GM19395 (cell line): ENCODE data around the gene KDF1.

Source experiments
- ATAC-seq: cut with Tn5 transposase; IDR thresholded peaks from one replicate; pipeline ENCODE4 v1.9.1; 2021; ENCODE audit warnings: mild to moderate bottlenecking, moderate library complexity; ENCODE audit not compliant: unreplicated experiment

KDF1 gene

DNA sequence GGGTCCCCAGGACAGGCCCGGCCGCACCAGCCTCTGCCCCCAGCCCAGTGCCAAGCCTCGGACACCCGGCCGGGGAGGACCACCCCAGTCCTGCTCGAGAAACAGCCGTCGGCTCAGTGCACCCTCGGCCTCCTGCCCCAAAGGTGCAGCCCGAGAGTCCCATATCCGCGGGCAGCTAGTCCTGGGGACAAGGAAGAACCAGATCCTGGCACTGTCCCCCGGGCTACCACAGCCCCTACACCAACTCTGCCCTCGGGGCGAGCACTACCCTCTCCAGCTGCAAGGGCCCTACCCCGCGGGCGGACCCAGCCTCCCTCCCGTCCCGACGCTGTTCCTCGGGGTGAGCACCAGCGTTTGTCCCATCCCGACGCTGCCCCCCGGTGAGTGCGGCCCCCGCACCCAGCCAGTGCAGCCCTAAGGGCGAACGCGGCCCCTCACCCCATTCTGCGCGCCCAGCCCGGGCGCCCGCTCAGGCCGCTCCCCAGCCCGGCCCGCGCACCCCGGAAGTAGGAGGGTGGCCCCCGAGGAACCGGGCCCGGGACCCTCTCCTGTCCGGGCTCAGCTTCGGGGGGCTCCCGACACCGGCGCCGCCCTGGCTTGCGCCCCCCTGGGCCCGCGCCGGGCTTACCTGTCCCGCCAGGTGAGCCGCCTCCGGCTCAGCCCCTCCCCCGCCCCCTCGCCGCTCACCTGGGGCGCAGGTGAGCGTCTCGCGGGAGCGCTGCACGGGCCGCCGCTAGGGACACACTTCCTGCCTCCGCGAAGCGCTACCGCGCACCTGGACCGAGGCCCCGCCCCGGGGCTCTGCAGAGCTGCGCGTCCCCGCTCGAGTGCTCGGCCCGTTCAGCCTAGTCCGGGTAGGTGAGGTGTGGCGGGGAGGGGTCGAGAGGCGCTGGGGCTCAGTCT lies at the start of gene KDF1:
TSS of gene KDF1 (minus strand) at position 747 of the 903 bp plus-strand sequence. CDS start 8,088 bp downstream, outside the sequence.
- no peak for ATAC-seq

DNA sequence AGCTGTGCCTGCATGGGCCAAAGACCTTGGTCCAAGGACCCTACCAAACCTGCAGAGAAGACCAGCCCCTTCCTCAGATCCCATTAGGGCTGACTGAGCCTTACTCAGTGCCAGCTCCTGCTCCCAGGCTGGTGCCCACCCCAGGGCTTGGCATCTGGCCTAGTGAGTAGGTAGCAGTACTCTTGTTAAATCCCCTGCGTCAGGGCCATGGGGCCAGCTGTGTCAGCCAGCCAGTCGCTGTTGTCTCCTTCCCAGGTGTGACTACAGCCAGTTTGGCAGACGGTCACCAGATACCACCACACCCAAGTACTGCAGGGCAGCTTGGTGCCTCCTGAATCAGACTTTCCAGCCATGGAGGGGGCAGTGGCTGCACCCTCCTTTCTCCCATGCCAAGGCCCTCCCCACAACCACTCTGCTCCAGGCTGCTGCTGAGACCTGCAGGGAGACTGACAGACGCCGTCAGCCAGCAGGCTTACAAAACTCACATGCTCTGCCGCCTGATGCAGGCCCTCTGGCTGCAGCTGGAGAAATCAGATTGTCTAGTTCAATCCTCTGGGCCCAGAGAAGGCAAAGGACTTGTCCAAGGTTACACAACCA lies 49.4 kb upstream of the KDF1 start:
- no peak for ATAC-seq

DNA sequence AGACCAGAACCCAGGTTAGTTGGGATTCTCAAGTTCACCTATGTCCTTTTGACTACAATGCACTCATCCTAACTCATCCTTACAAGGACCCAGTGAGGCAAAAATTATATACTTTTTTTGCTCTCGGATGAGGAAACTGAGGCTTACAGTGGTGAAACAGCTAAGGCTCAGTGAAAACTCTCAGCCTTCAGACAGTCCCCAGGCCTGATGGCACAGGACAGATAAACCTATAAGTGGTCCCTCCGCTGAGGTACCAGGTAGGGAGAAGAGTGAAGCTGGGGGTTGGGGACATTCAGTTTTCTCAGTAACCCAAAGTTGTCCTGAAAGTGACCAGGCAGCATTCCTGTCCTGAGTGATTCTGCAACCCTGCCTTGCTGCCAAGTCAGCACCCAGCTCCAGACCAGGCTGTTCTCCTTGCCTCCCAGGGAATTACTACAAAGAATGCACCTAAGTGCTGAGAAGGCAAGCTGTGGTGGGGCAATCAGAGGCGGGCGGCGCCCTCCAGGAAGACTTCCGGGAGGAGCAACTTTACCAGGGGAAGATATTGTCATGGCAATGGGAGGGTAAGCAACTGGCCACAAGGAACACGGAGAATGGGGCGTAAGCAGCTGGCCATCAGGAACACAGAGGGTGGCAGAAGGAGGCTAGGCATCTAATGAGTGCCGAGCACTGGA lies 47.8 kb upstream of the KDF1 start:
- no peak for ATAC-seq

DNA sequence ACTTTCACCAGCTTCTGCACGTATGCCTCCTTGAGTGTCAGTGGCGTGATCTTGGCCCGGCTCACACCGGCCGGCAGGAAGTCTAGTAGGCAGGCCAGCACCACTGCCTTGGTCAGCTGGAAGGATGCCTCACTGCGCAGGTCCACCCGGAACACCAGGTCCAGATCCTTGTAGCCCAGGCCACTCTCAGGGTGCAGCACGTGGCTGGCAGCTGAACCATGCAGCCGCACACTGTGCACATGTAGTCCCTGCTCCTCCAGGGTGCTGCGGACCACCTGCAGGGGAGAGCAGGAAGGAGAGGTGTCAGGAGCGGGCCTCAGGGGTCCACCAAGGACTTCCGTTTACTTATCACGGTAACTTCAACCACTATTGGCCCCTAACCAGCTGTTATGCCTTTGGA lies 46.4 kb upstream of the KDF1 start:
- no peak for ATAC-seq

GRCh38 chr1:27005648-27006496 lies 45.6 kb upstream of the KDF1 start:
- ATAC-seq = no peak

- ATAC-seq = no peak
Measured at GRCh38 chr1:27005166-27005530, 44.9 kb upstream of the KDF1 start.

DNA sequence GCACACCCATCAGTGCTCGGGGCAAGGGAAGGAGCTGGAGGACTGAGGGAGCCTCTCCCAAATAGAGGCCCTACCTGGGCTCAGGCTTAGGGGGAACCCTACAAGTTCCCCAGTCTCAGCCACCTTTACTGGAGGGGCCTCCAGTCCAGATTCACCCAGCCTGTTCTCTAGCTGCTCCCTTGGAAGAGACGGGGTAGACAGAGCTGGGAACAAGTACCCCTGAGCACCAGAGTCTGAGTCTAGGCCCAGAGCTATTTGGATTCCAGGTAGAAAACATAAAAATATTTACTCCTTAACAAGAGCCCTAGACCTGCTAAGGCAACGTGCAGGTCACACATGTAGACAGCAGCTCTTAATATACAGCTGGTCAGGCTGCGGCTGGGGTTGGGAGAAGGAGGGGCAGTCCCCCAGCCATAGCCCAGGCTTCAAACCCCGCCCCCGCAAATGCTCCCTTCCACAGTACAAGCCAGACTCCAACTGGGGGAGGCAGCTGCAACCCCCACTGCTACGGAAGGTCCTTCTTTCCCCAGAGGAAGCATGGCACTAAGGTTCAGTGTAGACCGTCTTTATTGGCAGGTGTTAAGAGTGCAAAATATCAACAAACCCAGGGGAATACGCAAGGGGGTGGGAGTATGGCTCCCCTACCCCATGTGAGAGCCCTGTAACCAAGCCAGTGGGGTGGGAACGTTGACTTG lies 44.4 kb upstream of the KDF1 start:
- ATAC-seq = no peak

DNA sequence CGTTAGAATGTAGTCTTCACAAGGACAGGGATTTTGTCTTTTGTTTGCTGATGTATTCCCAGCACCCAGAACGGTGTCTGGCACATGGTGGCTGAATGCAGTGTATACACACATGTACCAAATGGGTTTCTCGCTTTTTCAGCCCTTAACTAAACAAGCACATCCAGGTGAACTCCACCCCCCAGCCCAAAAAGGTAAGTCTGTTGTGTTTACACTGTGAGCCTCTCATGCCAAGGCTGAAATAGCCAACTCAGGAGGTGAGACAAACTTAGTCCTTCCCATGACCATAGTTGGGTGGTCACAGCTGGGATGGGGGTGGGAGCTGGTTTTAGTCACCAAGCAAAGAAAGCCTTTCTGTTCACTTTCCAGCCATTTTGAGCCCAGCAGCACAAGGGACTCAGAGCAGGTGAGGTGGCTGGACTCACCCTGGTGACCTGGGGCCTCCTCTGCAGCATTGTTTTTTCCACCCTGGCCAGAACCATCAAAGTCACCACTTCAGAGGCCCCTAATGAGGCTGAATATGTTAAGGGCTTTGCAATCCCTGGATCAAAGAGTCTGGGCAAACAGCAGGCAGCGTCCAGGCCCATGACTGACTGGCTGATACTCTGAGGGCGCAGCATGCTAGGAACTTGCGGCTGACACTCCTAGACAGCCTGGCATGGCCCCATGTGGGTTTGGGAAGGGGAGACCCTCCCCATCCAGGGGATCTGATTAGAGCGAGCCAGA lies 43.6 kb upstream of the KDF1 start:
- no peak for ATAC-seq

GRCh38 chr1:27001570-27002360 lies 41.5 kb upstream of the KDF1 start:
- ATAC-seq = no peak

DNA sequence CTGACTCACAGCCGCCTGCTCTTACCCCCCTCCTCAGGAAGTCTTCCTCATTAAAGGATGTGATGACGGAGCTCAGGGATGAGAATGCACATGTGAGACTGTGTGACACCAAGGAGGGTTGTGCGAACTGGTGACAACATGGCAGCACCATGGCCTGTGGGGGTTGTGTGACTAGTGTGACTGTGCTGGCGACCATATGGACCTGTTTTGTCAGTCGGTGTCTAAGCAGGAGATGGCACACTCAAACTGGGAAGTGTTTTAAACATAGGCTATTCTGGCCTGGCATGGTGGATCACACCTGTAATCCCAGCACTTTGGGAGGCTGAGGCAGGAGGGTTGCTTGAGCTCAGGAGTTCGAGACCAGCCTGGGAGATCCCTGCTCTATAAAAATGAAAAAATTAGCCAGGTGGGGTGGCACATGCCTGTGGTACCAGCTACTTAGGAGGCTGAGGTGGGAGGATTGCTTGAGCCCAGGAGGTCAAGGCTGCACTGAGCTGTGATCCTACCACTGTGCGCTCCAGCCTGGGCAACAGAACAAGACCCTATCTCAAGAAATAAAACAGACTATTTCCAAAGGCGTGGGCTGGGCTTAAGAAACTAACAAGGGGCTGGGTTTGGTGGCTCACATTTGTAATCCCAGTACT lies 40.7 kb upstream of the KDF1 start:
- ATAC-seq = no peak

- ATAC-seq = no peak
Measured at GRCh38 chr1:27000090-27000816, 40.0 kb upstream of the KDF1 start.

DNA sequence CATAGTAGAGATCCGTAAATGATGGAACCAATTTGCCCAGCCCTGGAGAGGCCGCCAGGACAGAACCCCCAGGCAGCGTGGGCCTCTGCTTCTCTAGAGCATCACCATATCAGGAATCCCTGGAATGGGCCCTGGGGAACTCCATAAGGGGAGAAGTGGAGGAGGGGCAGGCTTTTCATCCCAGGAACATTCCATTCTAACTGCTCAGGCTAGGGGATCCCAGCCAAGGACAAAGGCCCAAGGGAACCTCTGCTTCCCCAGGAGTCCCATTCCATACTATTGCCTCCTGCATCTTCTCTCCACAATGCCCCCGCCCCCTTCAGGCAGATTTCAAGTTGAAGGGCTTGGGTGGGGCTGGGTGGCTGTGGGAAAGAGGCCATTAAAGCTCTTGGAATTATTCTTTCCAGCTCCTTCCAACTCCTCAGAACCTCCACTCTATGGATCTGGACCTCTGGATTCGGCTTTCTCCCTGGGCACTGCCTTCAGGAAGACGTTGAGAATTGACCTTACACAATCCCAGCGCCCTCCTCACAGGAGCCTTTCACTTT lies 39.2 kb upstream of the KDF1 start:
- no peak for ATAC-seq

- ATAC-seq = no peak
Measured at GRCh38 chr1:26998429-26999300, 38.4 kb upstream of the KDF1 start.

DNA sequence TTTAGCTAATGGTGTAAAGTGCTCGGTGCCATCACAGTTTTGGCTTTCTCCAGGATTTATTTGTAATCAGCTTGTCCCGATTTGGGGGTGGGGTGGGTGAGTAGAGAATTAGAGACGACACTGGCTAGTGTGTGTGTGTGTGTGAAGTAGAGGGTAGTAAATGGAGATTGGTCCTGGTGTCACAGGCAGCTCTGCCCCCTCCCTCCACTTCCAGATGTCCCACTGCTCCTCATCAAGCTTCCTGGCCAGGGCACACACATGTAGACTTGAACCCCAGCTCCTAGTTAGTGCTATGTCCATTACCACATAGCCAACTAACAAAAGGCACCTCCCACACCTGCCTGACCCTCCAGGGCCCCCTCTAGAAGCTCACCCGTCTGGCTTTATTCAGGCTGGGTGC lies 36.4 kb upstream of the KDF1 start:
- no peak for ATAC-seq

DNA sequence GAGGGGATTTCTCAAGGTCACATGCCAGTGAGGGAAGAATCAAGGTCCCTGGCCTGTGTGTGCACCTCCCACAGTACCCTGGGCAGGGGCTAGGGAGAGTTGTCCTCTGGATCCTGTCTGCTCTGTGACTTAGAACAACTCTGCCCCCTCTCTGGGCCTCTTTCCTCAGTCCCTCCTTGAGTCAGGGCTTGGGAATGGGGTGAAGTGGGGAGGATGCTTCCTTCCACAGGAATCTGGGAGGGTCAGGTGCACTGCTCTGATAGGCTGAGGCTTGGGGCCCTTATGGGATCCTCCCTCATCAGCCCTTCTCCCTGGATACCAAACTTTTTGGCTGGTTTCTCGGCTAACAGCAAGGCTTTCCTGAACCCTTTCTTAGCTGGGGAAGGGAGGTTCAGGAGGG lies 35.8 kb upstream of the KDF1 start:
- ATAC-seq = no peak

DNA sequence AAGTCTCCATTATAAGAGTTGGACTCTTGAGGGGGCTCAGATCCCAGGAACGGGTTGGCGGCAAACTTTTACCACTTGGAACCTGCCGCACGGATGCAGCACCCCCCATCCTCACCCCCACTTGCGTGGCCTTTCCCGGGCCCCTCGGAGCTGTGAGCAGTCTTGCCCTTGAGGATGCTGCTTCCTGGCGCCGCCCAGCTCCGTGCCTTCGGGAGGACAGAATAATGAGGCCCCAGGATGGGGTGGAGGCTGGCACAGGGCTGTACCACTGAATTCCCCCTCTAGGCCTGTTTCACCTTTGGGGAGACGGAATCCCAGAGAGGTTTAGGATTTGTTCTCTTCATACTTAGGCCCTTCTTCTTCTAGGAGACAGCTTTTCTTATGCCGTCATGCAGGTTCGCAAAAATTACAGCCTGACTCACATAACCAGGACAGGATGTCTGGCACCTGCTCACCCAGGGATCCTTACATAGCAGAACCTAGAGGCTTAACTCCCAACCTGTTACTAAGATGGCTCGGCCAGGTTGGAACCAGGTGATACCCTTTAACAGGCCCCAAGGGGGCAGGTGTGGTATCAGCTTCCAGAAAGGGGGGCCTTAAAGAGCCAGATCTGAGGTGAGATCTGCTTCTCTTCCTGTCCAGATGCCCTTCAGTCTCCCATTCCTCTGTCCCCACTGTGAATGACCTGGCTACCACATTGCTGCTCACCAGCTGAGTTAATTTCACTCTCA lies 34.7 kb upstream of the KDF1 start:
- ATAC-seq = no peak
